H9 (cell line): Measurements from ENCODE around the gene POFUT2. TPM values are rescaled to one million over a fixed set of nuclear protein-coding genes. Genes with fewer than 3 reads are reported as not detected.
A peak's percentile ranks its signal among the peaks of the same experiment; 100 is the strongest.

Experiments
- DNase-seq: peaks from one replicate; pipeline ENCODE4 v3.0.0-alpha.2; 2017
- H2AFZ ChIP-seq: one replicate; pipeline ENCODE4 v1.6.1; 2013; ENCODE audit warnings: mild to moderate bottlenecking, low read length, control low read depth, moderate library complexity
- H2AK5ac ChIP-seq: 2 replicates; pipeline ENCODE4 v1.6.1; 2013; ENCODE audit warnings: low read length, control low read depth, mixed read lengths; ENCODE audit not compliant: insufficient read length
- H2BK120ac ChIP-seq: one replicate; pipeline ENCODE4 v1.6.1; 2013; ENCODE audit warnings: low read depth, mild to moderate bottlenecking, low read length, control low read depth, inconsistent platforms; ENCODE audit not compliant: poor library complexity, severe bottlenecking
- H2BK12ac ChIP-seq: 2 replicates; pipeline ENCODE4 v1.6.1; 2013; ENCODE audit warnings: low read length, control low read depth, mixed read lengths, low read depth; ENCODE audit not compliant: insufficient read length
- H2BK15ac ChIP-seq: 2 replicates; pipeline ENCODE4 v1.6.1; 2013; ENCODE audit warnings: low read depth, low read length, control low read depth
- H2BK20ac ChIP-seq: one replicate; pipeline ENCODE4 v1.6.1; 2013; ENCODE audit warnings: low read depth, mild to moderate bottlenecking, low read length, control low read depth, inconsistent platforms; ENCODE audit not compliant: poor library complexity, severe bottlenecking
- H2BK5ac ChIP-seq: 2 replicates; pipeline ENCODE4 v1.6.1; 2013; ENCODE audit warnings: low read length, control low read depth, mixed read lengths; ENCODE audit not compliant: insufficient read length
- H3K14ac ChIP-seq: 2 replicates; pipeline ENCODE4 v1.6.1; 2013; ENCODE audit warnings: low read length, control low read depth; ENCODE audit not compliant: insufficient read depth
- H3K18ac ChIP-seq: 2 replicates; pipeline ENCODE4 v1.6.1; 2013; ENCODE audit warnings: low read depth, mild to moderate bottlenecking, mixed read lengths, low read length, control low read depth; ENCODE audit not compliant: insufficient read length
- H3K23ac ChIP-seq: 2 replicates; pipeline ENCODE4 v1.6.1; 2013; ENCODE audit warnings: low read length, control low read depth, mixed read lengths, low read depth; ENCODE audit not compliant: insufficient read length
- H3K23me2 ChIP-seq: 2 replicates; pipeline ENCODE4 v1.6.1; 2013; ENCODE audit warnings: low read depth, mild to moderate bottlenecking, mixed read lengths, low read length, control low read depth; ENCODE audit not compliant: insufficient read length, poor library complexity, severe bottlenecking
- H3K27ac ChIP-seq: 2 replicates; pipeline ENCODE4 v1.5.1; 2013; ENCODE audit warnings: low read length, control low read depth, mixed read lengths, low read depth; ENCODE audit not compliant: insufficient read length
- H3K27me3 ChIP-seq: 2 replicates; pipeline ENCODE4 v1.6.1; 2013; ENCODE audit warnings: low read length, control low read depth, inconsistent platforms; ENCODE audit not compliant: insufficient read depth
- H3K4ac ChIP-seq: 2 replicates; pipeline ENCODE4 v1.6.1; 2013; ENCODE audit warnings: low read depth, mild to moderate bottlenecking, control low read depth, inconsistent platforms, low read length, moderate library complexity
- H3K4me1 ChIP-seq: 2 replicates; pipeline ENCODE4 v1.6.1; 2013; ENCODE audit warnings: low read length, control low read depth, inconsistent platforms; ENCODE audit not compliant: insufficient read depth
- H3K4me2 ChIP-seq: 2 replicates; pipeline ENCODE4 v1.6.1; 2013; ENCODE audit warnings: low read length, control low read depth, mixed read lengths; ENCODE audit not compliant: insufficient read length, insufficient read depth
- H3K56ac ChIP-seq: 2 replicates; pipeline ENCODE4 v1.6.1; 2013; ENCODE audit warnings: low read depth, mild to moderate bottlenecking, mixed read lengths, low read length, control low read depth; ENCODE audit not compliant: insufficient read length
- H3K79me1 ChIP-seq: 2 replicates; pipeline ENCODE4 v1.6.1; 2013; ENCODE audit warnings: low read depth, mild to moderate bottlenecking, moderate library complexity, low read length, control low read depth, inconsistent platforms; ENCODE audit not compliant: insufficient read depth, poor library complexity, severe bottlenecking
- H3K79me2 ChIP-seq: 2 replicates; pipeline ENCODE4 v1.6.1; 2013; ENCODE audit warnings: low read length, control low read depth, inconsistent platforms; ENCODE audit not compliant: insufficient read depth
- H3K9ac ChIP-seq: 2 replicates; pipeline ENCODE4 v1.6.1; 2013; ENCODE audit warnings: low read length, control low read depth, mixed read lengths; ENCODE audit not compliant: insufficient read length; ENCODE audit errors: extremely low read depth
- H3K9me3 ChIP-seq: one replicate; pipeline ENCODE4 v1.6.1; 2013; ENCODE audit warnings: low read depth, low read length, inconsistent platforms; ENCODE audit not compliant: control insufficient read depth
- H3T11ph ChIP-seq: one replicate; pipeline ENCODE4 v1.6.1; 2013; ENCODE audit warnings: mild to moderate bottlenecking, low read length, control low read depth, inconsistent platforms
- H4K20me1 ChIP-seq: one replicate; pipeline ENCODE4 v1.6.1; 2013; ENCODE audit not compliant: control insufficient read depth, insufficient read length, insufficient read depth
- H4K5ac ChIP-seq: 2 replicates; pipeline ENCODE4 v1.6.1; 2013; ENCODE audit warnings: low read depth, mild to moderate bottlenecking, mixed read lengths, low read length, control low read depth; ENCODE audit not compliant: insufficient read length
- H4K8ac ChIP-seq: replicated peaks from 2 replicates; pipeline ENCODE4 v1.6.1; 2013; ENCODE audit warnings: low read length, control low read depth, mixed read lengths, low read depth; ENCODE audit not compliant: insufficient read length
- H4K91ac ChIP-seq: 2 replicates; pipeline ENCODE4 v1.6.1; 2013; ENCODE audit warnings: low read depth, mild to moderate bottlenecking, moderate library complexity, mixed read lengths, low read length, control low read depth; ENCODE audit not compliant: insufficient read length
- H3K27ac Mint-ChIP-seq, 3 experiments: 2 replicates in 2 of 3; 3 replicates in 1 of 3; pipeline ENCODE4 v1.8.0; 2020 to 2021; ENCODE audit warnings: mixed read lengths in 3 of 3, mild to moderate bottlenecking in 1 of 3, moderate library complexity in 1 of 3
- H3K27me3 Mint-ChIP-seq: 2 replicates; pipeline ENCODE4 v1.8.0; 2021; ENCODE audit warnings: low read depth, mild to moderate bottlenecking, moderate library complexity, mixed read lengths
- H3K36me3 Mint-ChIP-seq, 3 experiments: 2 replicates in 2 of 3; 3 replicates in 1 of 3; pipeline ENCODE4 v1.8.0; 2020 to 2021; ENCODE audit warnings: low read depth in 3 of 3, mixed read lengths in 3 of 3; ENCODE audit not compliant: insufficient read depth in 1 of 3
- H3K4me1 Mint-ChIP-seq, 2 experiments: 2 replicates each; pipeline ENCODE4 v1.8.0; 2020; ENCODE audit warnings: mixed read lengths in 2 of 2
- H3K4me3 Mint-ChIP-seq, 2 experiments: 2 replicates in 1 of 2; 3 replicates in 1 of 2; pipeline ENCODE4 v1.8.0; 2020 to 2021; ENCODE audit warnings: mild to moderate bottlenecking in 2 of 2, mixed read lengths in 2 of 2, moderate library complexity in 1 of 2
- H3K9me3 Mint-ChIP-seq, 2 experiments: 2 replicates in 1 of 2; 3 replicates in 1 of 2; pipeline ENCODE4 v1.8.0; 2020; ENCODE audit warnings: mild to moderate bottlenecking in 2 of 2, mixed read lengths in 2 of 2, moderate library complexity in 1 of 2
- CTCF ChIP-seq: fragments of 200-600 bp; sonication (generic); conservative IDR thresholded peaks from 3 replicates; pipeline ENCODE4 v1.8.0; 2021; ENCODE audit warnings: antibody characterized with exemption, mild to moderate bottlenecking
- WGBS: extraction: QIAGEN DNeasy Blood & Tissue Kit; methylation state at CpG from one replicate; pipeline ENCODE4 v1.1.7; 2013; ENCODE audit warnings: missing lambda C conversion rate, low lambda C conversion rate, mixed read lengths; ENCODE audit not compliant: insufficient read length; ENCODE audit errors: extremely low coverage; 5-methylcytosine and 5-hydroxymethylcytosine counted together
- total RNA-seq: library from RNA; stranded (reverse); gene quantifications from 2 replicates; pipeline ENCODE4 v1.2.1, GENCODE V29; 2021

Gene POFUT2
- total RNA-seq, 1 experiment from 2014 or later, result 34.8 TPM

GRCh38 chr21:45323487-45324311 lies 36.0 kb upstream of the POFUT2 start:
- peak overlapping the region; percentile 15 for H3K14ac ChIP-seq
- no peaks in the 10 kb centered on the region for H3K79me2 ChIP-seq
- H3K4ac ChIP-seq, result no peak overlapping the region; the same call in 1 of the 2 replicates
- no peak overlapping the region for H3K23ac ChIP-seq
- no CpG with 5 or more reads among the region's 16 CpGs for WGBS
- no peaks in the 10 kb centered on the region for H3K79me1 ChIP-seq
- peak overlapping the region; percentile 11 for H3K18ac ChIP-seq
- H2AFZ ChIP-seq, result no peak overlapping the region
- peaks cover 8% of the 10 kb centered on the region for H3K27me3 Mint-ChIP-seq
- H2BK20ac ChIP-seq, result no peak overlapping the region
- H3K9me3 ChIP-seq, result no peaks in the 10 kb centered on the region
- no peak overlapping the region for H2AK5ac ChIP-seq
- no peak overlapping the region for H3T11ph ChIP-seq
- H3K27me3 ChIP-seq, result no peaks in the 10 kb centered on the region
- no peak overlapping the region for H3K9ac ChIP-seq
- peak overlapping the region; percentile 5 for H4K91ac ChIP-seq
- no peak overlapping the region for H2BK120ac ChIP-seq
- H2BK12ac ChIP-seq, result peak overlapping the region; percentile 6
- H2BK15ac ChIP-seq, result no peak overlapping the region
- H4K5ac ChIP-seq, result no peak overlapping the region
- TF ChIP-seq CTCF, result no peak
- H3K27ac Mint-ChIP-seq, result peak overlapping the region in 1 of 3 experiments; percentile 53; a peak in 1 of 7 replicates
- H3K4me2 ChIP-seq, result no peak overlapping the region
- H3K9me3 Mint-ChIP-seq, result no peaks in the 10 kb centered on the region
- H3K23me2 ChIP-seq, result no peaks in the 10 kb centered on the region
- 0 out of 7 replicates have a peak, but pooled peaks cover 0 to 2% (median 0%) of the 10 kb centered on the region in 3 experiments for H3K36me3 Mint-ChIP-seq
- no peak overlapping the region for H3K56ac ChIP-seq
- H2BK5ac ChIP-seq, result no peak overlapping the region
- H3K4me1 Mint-ChIP-seq, result peaks cover 25 to 32% of the 10 kb centered on the region in 2 experiments
- no peaks in the 10 kb centered on the region for H3K4me1 ChIP-seq
- H3K27ac ChIP-seq, result no peak overlapping the region
- no peak overlapping the region for H4K8ac ChIP-seq
- DNase-seq, result no peak
- H4K20me1 ChIP-seq, result no peaks in the 10 kb centered on the region
- no peak overlapping the region for H3K4me3 Mint-ChIP-seq
